Choroid plexus epithelial cell (primary cell): Measurements from ENCODE around the gene SLAMF9.

Experiments
- DNase-seq: peaks from one replicate; pipeline ENCODE4 v3.0.0-alpha.2; 2010; ENCODE audit warnings: low read depth
- H3K4me3 ChIP-seq: 2 replicates; pipeline ENCODE4 v1.5.1; 2011; ENCODE audit warnings: low read depth, mild to moderate bottlenecking, control low read depth, low read length, moderate library complexity
- CTCF ChIP-seq: conservative IDR thresholded peaks from 2 replicates; pipeline ENCODE4 v1.5.1; 2011; ENCODE audit warnings: low read depth, mild to moderate bottlenecking, control low read depth, inconsistent platforms, low read length, moderate library complexity

Gene SLAMF9

DNA sequence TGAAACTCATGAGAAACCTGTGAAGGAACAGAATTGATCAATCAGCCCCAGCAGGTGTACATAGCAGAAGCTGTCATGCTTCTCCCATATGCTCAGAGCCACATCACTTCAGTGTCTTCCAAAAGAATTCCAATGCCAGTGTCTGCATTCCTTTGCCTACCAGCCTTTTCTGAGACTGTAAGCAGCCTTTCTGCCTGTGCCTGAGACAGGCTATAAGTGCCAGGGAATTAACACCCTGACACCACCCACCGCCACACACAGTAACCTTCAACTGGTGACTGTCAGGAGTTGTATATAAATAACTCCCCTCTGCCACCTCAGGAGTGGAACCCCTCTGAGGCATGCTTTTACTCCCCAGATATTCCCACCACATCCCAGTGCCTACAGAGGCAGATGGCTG lies 38.1 kb upstream of the SLAMF9 start:
- no peak overlapping the region for H3K4me3 ChIP-seq
- DNase-seq = no peak
- no peak for TF ChIP-seq CTCF

DNA sequence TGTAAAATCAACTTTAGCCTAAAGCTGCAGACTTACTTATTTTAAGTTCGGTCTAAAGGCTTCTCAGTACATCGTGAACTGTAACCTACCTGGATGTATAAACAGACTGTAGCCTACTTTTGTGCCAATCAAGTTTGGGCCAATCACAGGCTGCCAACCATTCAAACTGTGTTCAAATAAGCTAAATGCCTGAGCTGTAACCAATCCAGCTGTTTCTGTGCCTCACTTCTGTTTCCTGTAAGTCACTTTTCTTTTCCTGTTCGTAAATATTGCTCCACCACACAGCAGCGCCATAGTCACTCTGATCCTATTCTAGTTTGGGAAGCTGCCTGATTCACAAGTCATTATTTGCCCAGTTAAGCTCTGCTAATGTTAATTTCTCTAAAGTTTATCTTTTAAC lies 37.5 kb upstream of the SLAMF9 start:
- TF ChIP-seq CTCF = no peak
- H3K4me3 ChIP-seq = no peak overlapping the region
- DNase-seq = no peak

GRCh38 chr1:159990005-159990404 lies 36.0 kb upstream of the SLAMF9 start:
- H3K4me3 ChIP-seq = no peak overlapping the region
- no peak for DNase-seq
- no peak for TF ChIP-seq CTCF

- H3K4me3 ChIP-seq = no peak overlapping the region
- DNase-seq = no peak
- no peak for TF ChIP-seq CTCF
These were observed 35.5 kb upstream of the SLAMF9 start for GRCh38 chr1:159989581-159989980.

GRCh38 chr1:159988006-159988405 lies 34.0 kb upstream of the SLAMF9 start:
- TF ChIP-seq CTCF = no peak
- no peak for DNase-seq
- no peak overlapping the region for H3K4me3 ChIP-seq

- no peak for TF ChIP-seq CTCF
- no peak for DNase-seq
- H3K4me3 ChIP-seq = no peak overlapping the region
These were observed 33.1 kb upstream of the SLAMF9 start for GRCh38 chr1:159987186-159987585.

- DNase-seq = no peak
- no peak for TF ChIP-seq CTCF
- no peak overlapping the region for H3K4me3 ChIP-seq
These were observed 32.5 kb upstream of the SLAMF9 start for GRCh38 chr1:159986531-159986930.
